HS-5 (cell line): ENCODE results near the gene EIF4A2.
"Not testable (repeated sequence)": the region's sequence is repeated elsewhere in the genome, so short reads cannot be mapped to it uniquely, and the experiment has no call there.

Experiments used
- DNase-seq: peaks from one replicate; pipeline ENCODE4 v3.0.0-alpha.2; 2012; ENCODE audit warnings: low read depth

EIF4A2 gene

GRCh38 chr3:186821429-186822387 is 38.3 kb downstream of the EIF4A2 start:
- DNase-seq = peak; percentile 60

GRCh38 chr3:186822388-186822759 is 39.0 kb downstream of the EIF4A2 start:
- not testable (repeated sequence) for DNase-seq

GRCh38 chr3:186823386-186823785 is 40.0 kb downstream of the EIF4A2 start:
- no peak for DNase-seq

GRCh38 chr3:186824430-186825139 is 41.2 kb downstream of the EIF4A2 start:
- no peak for DNase-seq

GRCh38 chr3:186825294-186825821 is 42.0 kb downstream of the EIF4A2 start:
- DNase-seq = no peak

GRCh38 chr3:186825872-186826409 is 42.6 kb downstream of the EIF4A2 start:
- no peak for DNase-seq

- DNase-seq = no peak
Measured at GRCh38 chr3:186826410-186826975, 43.1 kb downstream of the EIF4A2 start.

- peak; percentile 42 for DNase-seq
Measured at GRCh38 chr3:186826976-186827857, 43.8 kb downstream of the EIF4A2 start.

GRCh38 chr3:186828340-186828739 is 45.0 kb downstream of the EIF4A2 start:
- no peak for DNase-seq

GRCh38 chr3:186831798-186832197 is 48.4 kb downstream of the EIF4A2 start:
- no peak for DNase-seq

GRCh38 chr3:186832276-186832675 is 48.9 kb downstream of the EIF4A2 start:
- no peak for DNase-seq
